Endothelial cell of umbilical vein (primary cell): ENCODE data around the gene RNF125. TPM values are rescaled to one million over a fixed set of nuclear protein-coding genes. Genes with fewer than 3 reads are reported as not detected.

Source experiments
- BruUV-seq: library from RNA; stranded (reverse); fragments of 400-500 nt; replicated peaks from 2 replicates; lab custom pipeline; 2021; lab: Mats Ljungman, UMichigan
- CTCF ChIA-PET: fragments of 300-600, 350-600 bp; sonication (Branson Sonifier 250); formaldehyde crosslinking; loops from one replicate; lab custom pipeline; 2021; ENCODE audit warnings: antibody characterized with exemption, inconsistent platforms; lab: Charles Lee
- POLR2A ChIA-PET: fragments of 300-600, 350-600 bp; sonication (Branson Sonifier 250); formaldehyde crosslinking; loops from one replicate; lab custom pipeline; 2021; ENCODE audit warnings: antibody characterized with exemption, inconsistent platforms; lab: Charles Lee
- DNase-seq: peaks from one replicate; pipeline ENCODE4 v3.0.0-alpha.2; 2011; ENCODE audit warnings: low read depth, low spot score
- FAIRE-seq: peaks from 2 replicates; lab custom pipeline; 2011; peaks lifted over from hg19 to GRCh38; lab: Jason Lieb, UNC
- H2AFZ ChIP-seq: 2 replicates; pipeline ENCODE4 v1.6.0; 2012; ENCODE audit warnings: low read depth, low read length, control low read depth, inconsistent platforms
- H3K27ac ChIP-seq: 2 replicates; pipeline ENCODE4 v1.5.1; 2011; ENCODE audit warnings: low read depth, mild to moderate bottlenecking, control low read depth, low read length, moderate library complexity; ENCODE audit not compliant: insufficient read depth
- H3K27me3 ChIP-seq, 2 experiments: 2 replicates each; pipeline versions ENCODE4 v1.6.0 to v1.6.1; 2011; ENCODE audit warnings: low read length in 2 of 2, mixed read lengths in 1 of 2; ENCODE audit not compliant: control insufficient read depth in 2 of 2, insufficient read depth in 2 of 2
- H3K36me3 ChIP-seq, 2 experiments: 2 replicates in 1 of 2; 3 replicates in 1 of 2; pipeline ENCODE4 v1.5.1; 2011; ENCODE audit warnings: low read length in 2 of 2, mild to moderate bottlenecking in 1 of 2, moderate library complexity in 1 of 2; ENCODE audit not compliant: control insufficient read depth in 2 of 2, insufficient read depth in 2 of 2; ENCODE audit errors: extremely low read depth in 1 of 2
- H3K4me1 ChIP-seq: 3 replicates; pipeline ENCODE4 v1.5.1; 2011; ENCODE audit warnings: mild to moderate bottlenecking, low read length; ENCODE audit not compliant: control insufficient read depth, insufficient read depth; ENCODE audit errors: extremely low read depth
- H3K4me2 ChIP-seq: 2 replicates; pipeline ENCODE4 v1.6.1; 2011; ENCODE audit warnings: low read length, control low read depth, mixed read lengths; ENCODE audit not compliant: insufficient read depth
- H3K4me3 ChIP-seq, 3 experiments: fragments of 200-600 bp in 1 of 3; sonication (generic), shearing (Covaris generic) in 1 of 3; replicated peaks in 1 of 3; 2 replicates each; pipeline ENCODE4 v1.5.1; 2011 to 2016; ENCODE audit warnings: control low read depth in 3 of 3, low read length in 3 of 3, mild to moderate bottlenecking in 2 of 3, inconsistent platforms in 1 of 3, low read depth in 1 of 3, moderate library complexity in 1 of 3; ENCODE audit not compliant: insufficient read depth in 1 of 3
- H3K79me2 ChIP-seq: 2 replicates; pipeline ENCODE4 v1.6.0; 2012; ENCODE audit warnings: low read length, inconsistent platforms; ENCODE audit not compliant: control insufficient read depth, insufficient read depth
- H3K9ac ChIP-seq: replicated peaks from 2 replicates; pipeline ENCODE3; 2011; ENCODE audit warnings: low read length, control low read depth; ENCODE audit not compliant: insufficient read depth; ENCODE audit errors: extremely low read depth
- H3K9me1 ChIP-seq: replicated peaks from 3 replicates; pipeline ENCODE4 v1.6.0; 2011; ENCODE audit warnings: mild to moderate bottlenecking, low read length; ENCODE audit not compliant: control insufficient read depth, insufficient read depth; ENCODE audit errors: extremely low read depth
- H3K9me3 ChIP-seq: replicated peaks from 2 replicates; pipeline ENCODE4 v1.5.1; 2012; ENCODE audit warnings: low read length, inconsistent platforms; ENCODE audit not compliant: control insufficient read depth, insufficient read depth
- H4K20me1 ChIP-seq: replicated peaks from 2 replicates; pipeline ENCODE3; 2011; ENCODE audit warnings: mild to moderate bottlenecking, low read length; ENCODE audit not compliant: control insufficient read depth, insufficient read depth; ENCODE audit errors: extremely low read depth
- EZH2 ChIP-seq: IDR thresholded peaks from 2 replicates; pipeline ENCODE4 v1.6.1; 2012; ENCODE audit warnings: borderline replicate concordance, low read depth, mild to moderate bottlenecking, moderate library complexity, low read length, inconsistent platforms; ENCODE audit not compliant: severe bottlenecking
- FOS ChIP-seq: IDR thresholded peaks from 2 replicates; pipeline ENCODE4 v1.6.1; 2011; ENCODE audit warnings: mild to moderate bottlenecking, low read length, moderate library complexity, borderline replicate concordance; ENCODE audit not compliant: insufficient read depth
- GATA2 ChIP-seq: IDR thresholded peaks from 2 replicates; pipeline ENCODE4 v1.7.0; 2011; ENCODE audit warnings: low read depth, mild to moderate bottlenecking, moderate library complexity, mixed read lengths, low read length; ENCODE audit not compliant: insufficient read length, insufficient read depth
- JUN ChIP-seq: IDR thresholded peaks from 2 replicates; pipeline ENCODE4 v1.6.1; 2011; ENCODE audit warnings: borderline replicate concordance, low read depth; ENCODE audit not compliant: insufficient read length, insufficient read depth
- MYC ChIP-seq: IDR thresholded peaks from one replicate; pipeline ENCODE4 v1.6.1; 2011; ENCODE audit warnings: mild to moderate bottlenecking, low read depth, low read length
- POLR2A ChIP-seq: IDR thresholded peaks from 2 replicates; pipeline ENCODE4 v1.6.1; 2012; ENCODE audit warnings: low read depth, mild to moderate bottlenecking, control low read depth, low read length
- POLR2AphosphoS5 ChIP-seq: IDR thresholded peaks from 2 replicates; pipeline ENCODE4 v1.6.1; 2012; ENCODE audit warnings: low read depth, mild to moderate bottlenecking, control low read depth, low read length, moderate library complexity; ENCODE audit not compliant: insufficient read depth
- dilution Hi-C: fragments of 300-500 bp; cut with MboI; formaldehyde crosslinking; loops from one replicate; pipeline ENCODE4 v1.15.0; 2019; ENCODE audit warnings: low sequenced_read_pairs; ENCODE audit not compliant: extremely low pct_ligation_motif_present
- intact Hi-C: fragments of 100-400 bp; cut with micrococcal nuclease; formaldehyde crosslinking; loops from one replicate; pipeline ENCODE4 v1.10.0; 2022
- polyA plus RNA-seq, 4 experiments: library from polyadenylated mRNA; depleted of rRNA in 3 of 4; stranded (reverse) in 3 of 4; unstranded in 1 of 4; fragments of >200 nt; gene quantifications; 2 replicates each; pipeline versions ENCODE4 v1.2.1 to v1.2.3, GENCODE V29; 2011 to 2012; ENCODE audit warnings: missing spikeins in 1 of 4
- total RNA-seq: library from RNA; stranded (reverse); gene quantifications from 2 replicates; pipeline ENCODE4 v1.2.3, GENCODE V29; 2021
- TF ChIP-seq, protein P1 (sequence below), 2 donors: IDR thresholded peaks; 1 replicate in 1 of 2; 2 replicates in 1 of 2; pipeline ENCODE4 v1.5.1; 2011; ENCODE audit warnings: low read length in 2 of 2, mild to moderate bottlenecking in 2 of 2, moderate library complexity in 2 of 2, control low read depth in 1 of 2, inconsistent platforms in 1 of 2, low read depth in 1 of 2; ENCODE audit not compliant: insufficient read depth in 1 of 2; ENCODE audit errors: extremely low read depth in 1 of 2
- TF ChIP-seq, protein P2 (sequence below): IDR thresholded peaks from 2 replicates; pipeline ENCODE4 v1.6.1; 2011; ENCODE audit not compliant: insufficient read depth, insufficient read length

The RNF125 gene
- total and polyA plus RNA-seq, 2 donors (not counting 3 experiments of a cell fraction or from before 2014, with no cell fraction given), result 0.73 to 1.3 TPM

DNA sequence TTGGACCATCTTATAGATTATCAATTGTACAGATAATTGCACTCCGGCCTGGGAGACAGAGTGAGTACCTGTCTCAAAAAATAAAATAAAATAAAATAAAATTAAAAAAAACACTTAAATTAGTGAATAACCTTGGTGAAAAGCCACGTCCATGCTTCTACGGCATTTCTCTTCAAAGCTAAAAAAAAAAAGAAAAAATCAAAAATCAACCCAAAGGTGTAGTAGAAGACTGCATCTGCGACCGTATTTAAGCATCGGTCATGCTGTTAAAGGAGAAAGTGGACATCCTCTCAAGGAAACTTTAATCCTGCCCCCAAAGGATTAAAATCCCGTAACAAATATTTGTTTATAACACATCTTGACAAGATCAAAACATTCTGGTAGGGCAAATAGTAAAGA lies 72.7 kb downstream of the RNF125 start:
- peaks cover 38% of the 10 kb centered on the region for H3K79me2 ChIP-seq
- dilution Hi-C loops, result no loop called here

More for the DNA sequence above, 72.7 kb downstream of the RNF125 start:
- H3K9me3 ChIP-seq, result no peaks in the 10 kb centered on the region
- H3K27me3 ChIP-seq, result no peaks in the 10 kb centered on the region
- POLR2A ChIA-PET, result interaction anchor here (0.5 kb wide), 1 partner anchor 16 kb away, joined by 3 read pairs; no protein-coding TSS in a partner anchor
- TF ChIP-seq, protein P1, sequence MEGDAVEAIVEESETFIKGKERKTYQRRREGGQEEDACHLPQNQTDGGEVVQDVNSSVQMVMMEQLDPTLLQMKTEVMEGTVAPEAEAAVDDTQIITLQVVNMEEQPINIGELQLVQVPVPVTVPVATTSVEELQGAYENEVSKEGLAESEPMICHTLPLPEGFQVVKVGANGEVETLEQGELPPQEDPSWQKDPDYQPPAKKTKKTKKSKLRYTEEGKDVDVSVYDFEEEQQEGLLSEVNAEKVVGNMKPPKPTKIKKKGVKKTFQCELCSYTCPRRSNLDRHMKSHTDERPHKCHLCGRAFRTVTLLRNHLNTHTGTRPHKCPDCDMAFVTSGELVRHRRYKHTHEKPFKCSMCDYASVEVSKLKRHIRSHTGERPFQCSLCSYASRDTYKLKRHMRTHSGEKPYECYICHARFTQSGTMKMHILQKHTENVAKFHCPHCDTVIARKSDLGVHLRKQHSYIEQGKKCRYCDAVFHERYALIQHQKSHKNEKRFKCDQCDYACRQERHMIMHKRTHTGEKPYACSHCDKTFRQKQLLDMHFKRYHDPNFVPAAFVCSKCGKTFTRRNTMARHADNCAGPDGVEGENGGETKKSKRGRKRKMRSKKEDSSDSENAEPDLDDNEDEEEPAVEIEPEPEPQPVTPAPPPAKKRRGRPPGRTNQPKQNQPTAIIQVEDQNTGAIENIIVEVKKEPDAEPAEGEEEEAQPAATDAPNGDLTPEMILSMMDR (IDR thresholded peaks at IDR 0.05; ENCODE audit: extremely low read depth in 1 of 2, insufficient read depth in 1 of 2, low read depth in 1 of 2, low read length in 2 of 2), result no peak
- no peak for TF ChIP-seq EZH2
- TF ChIP-seq POLR2A, result no peak
- no peak for TF ChIP-seq GATA2
- TF ChIP-seq MYC, result no peak
- TF ChIP-seq FOS, result no peak
- TF ChIP-seq, protein P2, sequence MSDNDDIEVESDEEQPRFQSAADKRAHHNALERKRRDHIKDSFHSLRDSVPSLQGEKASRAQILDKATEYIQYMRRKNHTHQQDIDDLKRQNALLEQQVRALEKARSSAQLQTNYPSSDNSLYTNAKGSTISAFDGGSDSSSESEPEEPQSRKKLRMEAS, result no peak
- no peak for TF ChIP-seq POLR2AphosphoS5
- TF ChIP-seq JUN, result no peak
- DNase-seq, result no peak
- peaks cover 12% of the 10 kb centered on the region for H3K4me1 ChIP-seq
- peaks cover 2% of the 10 kb centered on the region for H4K20me1 ChIP-seq
- CTCF ChIA-PET, result interaction anchor here (0.8 to 1.5 kb wide), 4 partner anchors 12 to 148 kb away, joined by 3 to 5 read pairs (median 4); partner anchors contain the start of gene TRAPPC8
- peak overlapping the region; percentile 37 to 88 (median 46) for H3K4me3 ChIP-seq
- intact Hi-C loops, result loop anchor here (5.0 kb wide), 1 partner anchor 409 kb away; the partner anchor contains the start of gene B4GALT6
- peak overlapping the region; percentile 95 for H3K9ac ChIP-seq
- no peak for FAIRE-seq
- H3K9me1 ChIP-seq, result no peaks in the 10 kb centered on the region
- H3K36me3 ChIP-seq, result no peaks in the 10 kb centered on the region
- peak overlapping the region; percentile 90 for H2AFZ ChIP-seq
- H3K4me2 ChIP-seq, result peak overlapping the region; percentile 74
- no TSS peak for BruUV-seq
- H3K27ac ChIP-seq, result peak overlapping the region; percentile 95
